Epithelial cell of umbilical artery (primary cell): ENCODE data around the gene HADH. TPM values are rescaled to one million over a fixed set of nuclear protein-coding genes. Genes with fewer than 3 reads are reported as not detected.

Source experiments
- total RNA-seq: library from RNA; depleted of rRNA; stranded (reverse); fragments of >200 nt; gene quantifications from 2 replicates; pipeline ENCODE4 v1.2.3, GENCODE V29; 2014

Gene HADH
- 6.8 and 8.1 TPM in 2 replicates for total RNA-seq

DNA sequence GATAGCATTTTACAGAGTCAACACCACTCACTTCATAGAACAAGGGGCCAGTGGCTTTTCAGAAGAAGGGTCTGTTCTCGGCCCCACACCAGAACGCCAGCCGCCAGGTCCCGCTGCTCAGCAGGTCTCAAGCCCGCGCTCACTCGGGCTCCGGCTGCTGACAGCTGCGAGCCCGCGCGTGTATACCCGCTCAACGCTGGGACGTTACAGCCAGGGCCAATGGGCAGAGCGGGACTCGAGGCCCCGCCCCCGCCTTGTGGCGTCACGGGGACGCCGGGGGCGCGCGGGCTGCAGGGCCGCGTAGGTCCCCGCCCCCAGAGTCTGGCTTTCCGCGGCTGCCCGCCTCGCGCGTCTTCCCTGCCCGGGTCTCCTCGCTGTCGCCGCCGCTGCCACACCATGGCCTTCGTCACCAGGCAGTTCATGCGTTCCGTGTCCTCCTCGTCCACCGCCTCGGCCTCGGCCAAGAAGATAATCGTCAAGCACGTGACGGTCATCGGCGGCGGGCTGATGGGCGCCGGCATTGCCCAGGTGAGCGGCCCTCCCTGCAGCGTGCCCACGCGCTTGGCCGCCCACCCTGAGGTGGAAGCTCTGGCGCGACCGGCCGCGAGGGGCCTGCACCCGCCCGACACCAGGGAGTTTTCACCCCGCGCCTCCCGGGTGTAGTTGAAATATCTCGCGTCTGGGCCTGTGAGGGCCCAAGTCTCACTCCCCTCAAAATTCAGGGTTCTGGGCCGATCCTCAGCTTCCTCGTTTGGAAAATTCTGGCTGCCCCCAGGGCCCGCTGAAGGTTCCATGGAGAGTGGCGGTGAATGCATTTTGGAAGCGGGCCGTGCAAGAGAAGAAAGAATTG, at the start of gene HADH:
Gene HADH (plus strand): TSS at position 353 of the 850 bp plus-strand sequence. CDS start 44 bp downstream, at position 397.

Other genes starting within 250 kb of the HADH start
- 86.9 and 98.7 TPM in 2 replicates for gene SGMS2, start 165.0 kb upstream of the HADH start, total RNA-seq
- gene CYP2U1, start 58.3 kb upstream of the HADH start, total RNA-seq = 9.1 and 11.1 TPM in 2 replicates
- not detected in 2 replicates for gene LEF1, start 179.0 kb downstream of the HADH start, total RNA-seq